Stimulated activated CD8-positive, alpha-beta memory T cell treated with anti-CD3 and anti-CD28 coated beads, Interleukin-7, amount 100 ng/mL, for 1 hour (primary cell): ENCODE results near the gene TGIF2.

ENCODE experiments used
- DNase-seq, 2 donors: peaks; one replicate each; pipeline ENCODE4 v3.0.0-alpha.2; 2020; ENCODE audit warnings: low read depth in 2 of 2

The TGIF2 gene

DNA sequence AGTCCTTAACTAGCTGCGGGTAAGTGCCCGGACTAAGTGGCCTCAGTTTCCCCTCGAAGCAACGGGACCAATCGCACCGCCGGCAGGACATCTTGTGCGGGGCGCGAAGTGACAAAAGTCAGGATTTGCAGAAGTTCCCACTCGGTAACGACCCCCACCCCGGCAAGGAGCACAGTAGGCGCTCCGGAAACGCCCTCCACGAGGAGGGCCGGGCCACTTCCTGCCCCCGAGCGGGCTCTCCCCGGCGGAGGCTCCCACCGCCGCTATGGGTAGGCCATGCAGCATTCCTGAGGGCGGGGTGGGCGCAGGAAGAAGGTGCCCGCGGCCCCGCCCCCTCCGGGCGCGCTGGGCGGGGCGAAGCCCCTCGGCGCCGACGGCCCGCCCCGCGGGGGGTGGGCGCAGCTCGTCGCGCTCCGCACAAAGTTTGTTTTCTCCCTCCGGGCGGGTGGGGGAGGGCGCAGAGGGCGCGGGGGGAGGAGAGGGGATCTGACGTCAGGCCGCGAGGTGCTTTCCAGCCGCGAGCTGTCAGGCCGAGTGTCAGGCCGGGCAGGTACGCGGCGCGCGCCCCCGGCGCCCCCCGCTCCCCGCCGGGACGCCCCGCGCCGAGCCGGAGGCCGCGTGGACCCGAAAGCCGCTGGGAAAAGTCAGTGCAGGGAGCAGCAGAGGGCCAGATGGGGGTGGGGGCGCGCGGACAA, at the start of gene TGIF2:
TSS of gene TGIF2 (plus strand) at position 495 of the 695 bp plus-strand sequence. CDS start 5,178 bp downstream, outside the sequence.
- peak; percentile 77 to 78 for DNase-seq

DNA sequence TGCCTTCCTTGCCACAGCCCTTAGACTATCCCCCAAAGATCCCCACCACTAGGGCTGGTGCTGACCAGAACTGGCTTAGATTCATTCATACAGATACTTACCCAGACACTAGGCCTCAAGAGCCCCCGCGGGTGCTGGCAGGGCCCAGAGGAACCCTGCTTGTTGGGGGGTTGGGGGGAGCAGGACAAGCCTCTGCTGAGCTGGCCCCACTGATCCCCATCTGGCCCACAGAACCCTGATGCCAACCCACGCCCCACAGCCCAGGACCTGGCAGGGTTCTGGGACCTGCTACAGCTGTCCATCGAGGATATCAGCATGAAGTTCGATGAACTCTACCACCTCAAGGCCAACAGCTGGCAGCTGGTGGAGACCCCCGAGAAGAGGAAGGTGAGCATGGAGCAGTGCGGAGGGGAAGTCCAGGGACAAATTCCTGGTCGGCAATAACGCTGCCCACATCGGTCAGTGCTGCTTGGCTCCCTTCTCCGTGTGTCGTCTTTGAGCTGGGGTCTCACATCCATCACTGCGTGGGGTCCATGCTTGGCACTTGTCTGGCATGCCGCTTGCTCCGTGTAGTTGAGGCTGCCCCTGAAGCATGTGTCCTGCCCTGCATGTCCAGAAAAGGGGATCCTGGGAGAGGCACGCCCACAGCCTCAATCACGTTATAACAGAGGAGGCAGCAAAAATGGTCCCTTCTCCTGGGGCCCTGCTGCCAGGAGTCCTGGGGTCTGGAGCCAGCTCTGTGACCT, 47.6 kb upstream of the TGIF2 start:
- DNase-seq, result no peak

DNA sequence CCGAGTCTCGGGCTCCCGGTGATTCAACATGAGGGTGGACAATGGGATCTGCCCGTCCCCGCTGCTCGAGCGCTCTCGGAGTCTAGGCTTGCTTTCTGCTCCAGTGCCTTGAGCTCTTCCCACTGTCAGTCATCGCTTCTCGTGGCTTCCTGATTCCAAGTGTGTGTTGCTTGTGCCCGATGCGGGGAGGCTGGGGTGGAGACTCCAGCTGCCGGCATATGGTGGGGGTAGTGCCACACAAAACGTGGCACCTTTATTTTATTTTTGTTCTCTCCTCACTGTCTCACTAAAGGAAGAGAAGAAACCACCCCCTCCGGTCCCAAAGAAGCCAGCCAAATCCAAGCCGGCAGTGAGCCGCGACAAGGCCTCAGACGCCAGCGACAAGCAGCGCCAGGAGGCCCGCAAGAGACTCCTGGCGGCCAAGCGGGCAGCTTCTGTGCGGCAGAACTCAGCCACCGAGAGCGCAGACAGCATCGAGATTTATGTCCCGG, 46.8 kb upstream of the TGIF2 start:
- DNase-seq, result no peak

DNA sequence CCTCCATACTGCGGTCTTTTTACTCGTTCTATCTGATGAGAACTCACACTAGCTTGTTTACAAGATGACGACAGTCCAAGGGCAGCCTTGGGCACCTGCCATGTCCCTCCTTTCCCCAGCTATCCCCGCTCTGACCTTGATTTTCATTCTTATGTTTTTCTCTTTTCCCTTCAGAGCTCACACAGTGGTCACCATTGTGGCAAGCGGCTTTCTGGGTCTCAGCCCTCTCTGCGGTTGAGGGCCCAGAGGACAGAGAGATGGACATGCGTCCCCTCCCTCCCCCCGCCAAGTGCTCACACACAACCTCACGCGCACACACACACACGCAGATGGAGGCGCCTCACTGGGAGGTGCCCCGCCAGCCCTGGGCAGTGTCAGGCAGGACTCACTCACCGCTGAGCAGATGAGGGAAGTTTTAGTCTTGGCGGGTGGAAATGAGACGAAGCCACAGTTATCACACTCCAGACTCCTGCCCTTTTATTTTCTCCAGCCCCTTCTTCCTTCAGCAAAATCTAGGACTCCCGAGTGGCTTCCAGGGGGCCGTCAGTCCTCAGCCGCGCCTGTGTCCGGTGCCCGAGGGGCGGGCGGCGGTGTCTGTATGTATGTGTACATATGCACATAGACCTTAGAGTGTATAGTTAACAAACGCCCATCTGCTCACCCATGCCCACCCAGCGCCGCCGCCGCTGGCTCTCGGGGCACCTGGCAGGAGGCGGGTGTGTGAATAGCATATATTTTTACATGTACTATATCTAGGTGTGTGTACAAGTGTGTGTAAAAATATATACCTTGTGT, 45.9 kb upstream of the TGIF2 start:
- DNase-seq, result no peak

DNA sequence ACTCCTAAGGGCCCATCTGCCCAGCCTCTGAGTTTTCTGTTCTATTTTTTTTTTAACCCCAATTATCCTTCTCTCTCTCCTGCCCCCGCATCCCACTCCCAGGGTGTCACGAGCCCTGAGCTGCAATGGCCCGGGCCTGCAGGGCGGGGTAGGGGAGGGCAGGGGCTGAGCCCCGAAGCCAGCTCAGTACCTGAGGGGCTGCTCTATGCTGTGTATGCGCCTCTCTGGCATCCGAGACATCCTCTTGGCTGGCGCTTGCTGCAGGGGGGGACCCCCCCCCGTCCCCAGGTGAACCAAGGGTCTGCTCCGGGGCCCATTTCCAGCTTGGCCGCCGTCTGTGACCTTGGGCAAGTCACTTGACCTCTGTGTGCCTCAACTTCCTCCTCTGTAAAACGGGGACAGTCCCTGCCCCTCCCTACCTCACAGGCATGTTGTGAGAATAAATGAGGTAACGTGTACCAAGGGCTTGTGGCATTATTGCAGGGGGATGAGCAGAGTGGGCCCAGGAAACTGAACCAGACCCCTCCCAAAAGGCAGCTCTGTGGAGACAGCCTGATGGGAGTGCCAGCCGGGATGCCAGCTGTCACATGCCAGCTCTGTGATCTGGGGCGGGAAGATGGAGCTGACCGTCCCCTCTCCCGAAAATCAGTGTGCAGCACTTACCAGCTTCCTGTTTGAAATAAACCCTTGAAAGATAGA, 45.1 kb upstream of the TGIF2 start:
- DNase-seq, result no peak

DNA sequence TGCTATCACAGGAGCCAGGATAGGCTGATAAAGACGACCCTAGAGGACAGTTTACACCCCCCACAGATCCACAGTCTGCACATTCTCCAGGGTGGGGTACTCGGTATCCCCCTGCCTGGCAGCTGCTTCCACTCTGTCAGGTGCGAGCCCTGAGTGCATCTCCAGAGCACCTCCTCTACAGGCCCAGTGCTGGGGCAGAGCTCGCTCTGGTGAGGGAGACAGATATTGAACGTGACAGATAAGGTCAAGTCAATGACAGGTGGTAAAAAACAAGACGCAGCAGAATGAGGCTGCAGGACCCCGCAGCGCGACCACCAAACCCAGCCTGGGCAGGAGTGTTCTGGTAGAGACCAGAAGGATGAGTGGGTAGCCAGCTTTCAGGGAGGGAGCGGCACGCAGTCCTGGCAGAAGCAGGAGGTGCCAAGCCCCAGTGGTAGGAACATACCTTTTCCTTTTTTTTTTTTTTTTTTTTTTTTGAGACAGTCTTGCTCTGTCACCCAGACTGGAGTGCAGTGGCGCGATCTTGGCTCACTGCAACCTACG, 44.5 kb upstream of the TGIF2 start:
- DNase-seq, result no peak

DNA sequence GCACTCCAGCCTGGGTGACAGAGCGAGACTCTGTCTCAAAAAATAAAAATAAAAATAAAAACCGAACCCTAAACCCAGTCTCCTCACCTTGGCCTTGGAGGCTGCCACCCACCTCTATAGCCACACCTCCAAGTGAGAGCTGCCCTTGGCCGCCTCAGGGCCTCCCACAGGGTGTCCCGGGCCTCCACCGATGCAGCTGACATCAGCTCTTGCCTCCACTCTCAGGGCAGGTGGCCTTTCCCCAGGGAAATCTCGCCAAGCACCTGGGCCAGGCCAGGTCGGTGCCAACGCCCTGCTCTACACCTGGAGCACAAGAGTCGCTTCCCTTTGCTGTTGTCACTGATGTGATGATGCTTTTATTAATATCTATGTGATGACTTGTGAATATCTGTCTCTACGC, 41.0 kb upstream of the TGIF2 start:
- DNase-seq, result no peak

DNA sequence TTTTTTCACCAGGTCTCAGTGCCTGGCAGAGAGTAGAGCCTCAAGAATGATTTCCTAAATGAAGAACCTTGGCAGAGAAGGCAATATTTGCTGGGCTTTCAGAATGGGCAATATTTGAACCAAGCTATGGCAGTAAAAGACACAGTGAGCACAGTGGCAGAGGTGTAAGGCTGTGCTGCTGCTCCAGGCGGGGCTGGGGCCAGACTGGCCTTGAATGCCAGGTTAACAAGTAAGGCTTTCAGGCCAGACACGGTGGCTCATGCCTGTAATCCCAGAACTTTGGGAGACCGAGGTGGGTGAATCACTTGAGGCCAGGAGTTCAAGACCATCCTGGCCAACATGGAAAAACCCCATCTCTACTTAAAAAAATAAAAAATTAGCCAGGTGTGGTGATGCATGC, 40.6 kb upstream of the TGIF2 start:
- DNase-seq, result no peak

DNA sequence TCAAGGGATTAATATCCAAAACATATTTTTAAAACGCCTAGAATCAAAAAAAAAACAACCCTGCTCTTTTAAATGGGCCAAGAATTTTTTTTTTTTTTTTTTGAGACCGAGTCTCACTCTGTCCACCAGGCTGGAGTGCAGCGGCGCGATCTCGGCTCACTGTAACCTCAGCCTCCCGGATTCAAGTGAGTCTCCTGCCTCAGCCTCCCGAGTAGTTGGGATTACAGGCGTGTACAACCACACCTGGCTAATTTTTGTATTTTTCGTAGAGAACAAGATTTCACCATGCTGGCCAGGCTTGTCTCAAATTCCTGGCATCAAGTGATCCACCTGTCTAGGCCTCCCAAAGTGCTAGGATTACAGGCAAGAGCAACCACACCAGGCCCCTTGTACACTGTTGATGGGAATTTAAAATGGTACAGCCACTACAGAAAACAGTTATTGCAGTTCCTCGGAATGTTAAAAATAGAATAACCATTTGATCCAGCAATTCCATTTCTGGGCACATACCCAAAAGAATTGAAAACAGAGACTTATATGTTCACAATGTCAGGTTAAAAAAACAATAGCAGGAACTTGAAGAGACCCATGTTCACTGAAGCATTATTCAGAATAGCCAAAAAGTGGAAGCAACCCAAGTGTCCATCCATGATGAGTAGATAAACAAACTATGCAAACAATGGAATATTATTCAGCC, 35.2 kb upstream of the TGIF2 start:
- no peak for DNase-seq

DNA sequence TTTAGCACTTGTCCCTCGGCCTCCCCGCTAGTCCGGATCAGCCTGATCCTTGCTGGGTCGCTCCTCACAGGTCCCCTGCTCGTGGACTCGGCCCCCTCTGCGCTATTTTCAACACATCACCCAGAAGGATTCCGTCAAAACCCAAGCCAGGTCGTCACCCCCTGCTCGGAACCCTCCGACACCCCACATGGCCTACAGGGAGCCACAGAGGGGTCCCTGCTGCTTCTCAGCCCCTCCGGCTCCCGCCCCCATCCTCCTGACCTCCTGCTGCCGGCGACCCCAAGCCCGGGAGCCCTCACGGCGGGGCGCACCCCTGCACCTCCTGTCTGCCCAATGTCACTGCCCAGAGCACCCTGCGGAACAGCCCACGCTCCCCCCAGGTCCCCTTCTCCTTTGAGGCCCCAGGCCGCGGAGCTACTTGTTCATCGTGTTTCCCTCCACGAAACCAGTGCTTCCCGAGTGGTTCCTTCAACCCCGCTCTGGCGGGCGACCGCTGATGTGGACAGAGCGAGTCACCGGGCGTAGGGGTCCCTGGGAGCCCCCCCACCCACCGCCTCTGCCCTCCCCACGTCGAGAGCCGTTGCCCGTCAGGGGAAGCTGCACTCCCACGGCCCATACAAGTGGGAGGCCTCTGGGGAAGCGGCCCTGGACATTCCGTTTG, 32.7 kb upstream of the TGIF2 start:
- no peak for DNase-seq

DNA sequence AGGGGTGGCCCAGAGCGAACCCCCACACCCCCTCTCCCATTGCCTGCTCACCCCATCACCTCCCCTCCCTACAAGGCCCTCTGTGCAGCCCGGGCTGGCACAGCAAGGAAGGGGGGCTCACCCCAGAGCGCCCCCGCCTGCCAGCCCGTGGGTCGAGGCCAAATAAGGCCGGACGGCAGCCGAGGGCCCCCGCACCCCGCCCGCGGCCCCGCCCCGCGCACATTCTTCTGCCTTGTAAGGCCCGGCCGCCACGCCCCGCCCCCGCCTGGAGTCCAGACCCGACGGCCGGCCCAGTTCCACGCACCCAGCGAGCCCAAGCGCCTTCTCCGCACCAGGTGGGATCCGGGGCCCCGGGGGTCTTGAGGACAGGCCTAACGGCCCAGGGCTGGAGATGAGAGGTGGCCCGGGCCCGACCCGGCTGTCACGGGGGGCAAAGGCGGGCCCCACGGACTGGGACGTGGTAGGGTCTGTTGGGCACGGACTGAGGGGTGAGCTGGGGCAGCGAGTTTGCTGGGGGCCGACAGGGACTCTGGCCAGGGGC, 32.1 kb upstream of the TGIF2 start, which contains the start of gene MYL9:
TSS of gene MYL9 (plus strand) at position 293 of the 541 bp plus-strand sequence. CDS start 3,366 bp downstream, outside the sequence.
- DNase-seq, result no peak

DNA sequence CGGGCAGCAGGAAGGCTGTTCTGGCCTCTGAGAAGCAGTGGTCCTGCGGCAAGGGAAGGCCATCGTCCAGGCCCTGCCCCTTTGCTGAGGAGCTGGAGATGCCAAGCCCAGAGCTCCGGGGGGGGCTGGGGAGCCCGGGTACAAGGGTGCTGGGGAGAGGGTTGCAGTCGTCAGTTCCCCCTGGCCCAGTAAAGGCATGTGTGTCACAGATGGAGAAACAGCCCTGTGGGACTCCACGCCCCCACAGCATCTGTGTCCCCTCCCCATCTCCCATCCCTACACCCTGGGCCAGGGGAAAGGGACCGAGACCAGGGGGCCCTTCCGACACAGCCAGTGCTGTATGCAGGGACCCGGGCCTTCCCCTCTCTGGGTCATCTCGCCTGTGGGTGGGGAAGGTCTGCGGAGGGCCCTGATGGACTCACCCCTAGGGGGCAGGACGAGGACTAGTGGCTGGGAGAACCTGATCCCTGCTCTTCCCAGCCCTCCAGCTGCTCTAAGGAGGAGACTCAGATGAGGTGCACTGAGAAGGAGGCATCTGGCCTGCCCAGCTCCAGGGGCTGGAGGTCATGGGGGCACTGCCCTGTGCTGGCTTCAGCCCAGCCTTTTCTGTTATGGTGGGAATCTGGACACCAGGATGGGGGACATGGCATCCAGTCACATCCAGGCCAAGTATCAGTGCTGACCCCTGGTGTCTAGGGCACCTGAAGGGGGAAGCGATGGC, 31.5 kb upstream of the TGIF2 start:
- no peak for DNase-seq

DNA sequence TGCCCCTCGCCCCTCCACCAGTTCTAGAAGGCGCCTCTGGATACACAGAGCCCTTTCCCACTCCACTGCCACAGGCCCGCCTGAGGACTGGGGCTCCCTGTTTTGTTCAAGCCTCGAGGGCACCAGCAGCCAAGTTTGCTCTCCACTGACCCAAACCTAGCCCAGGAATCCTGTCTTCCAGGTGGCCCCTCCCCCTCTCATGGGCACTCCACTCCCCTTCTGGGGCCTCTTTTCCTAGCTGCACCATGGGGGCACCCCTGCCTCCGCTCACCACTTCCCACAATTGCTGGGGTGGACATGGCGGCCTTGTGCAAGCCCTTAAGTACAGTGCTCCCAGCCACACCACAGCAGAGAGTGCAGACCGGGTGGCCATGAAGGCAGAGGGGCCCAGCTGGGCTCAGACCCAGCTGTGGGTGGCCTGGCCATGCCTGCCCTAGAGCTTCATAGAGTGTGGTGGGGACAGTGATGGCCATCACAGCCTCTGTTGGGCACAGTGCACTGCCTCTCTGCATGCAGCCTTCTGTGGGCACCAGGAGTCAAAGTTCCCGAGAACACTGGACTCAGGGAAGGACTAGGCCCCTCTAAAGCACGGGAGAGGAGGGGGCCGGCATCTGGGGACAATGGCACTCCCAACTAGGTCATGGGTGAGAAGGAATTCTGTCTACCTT, 30.7 kb upstream of the TGIF2 start:
- DNase-seq, result no peak

DNA sequence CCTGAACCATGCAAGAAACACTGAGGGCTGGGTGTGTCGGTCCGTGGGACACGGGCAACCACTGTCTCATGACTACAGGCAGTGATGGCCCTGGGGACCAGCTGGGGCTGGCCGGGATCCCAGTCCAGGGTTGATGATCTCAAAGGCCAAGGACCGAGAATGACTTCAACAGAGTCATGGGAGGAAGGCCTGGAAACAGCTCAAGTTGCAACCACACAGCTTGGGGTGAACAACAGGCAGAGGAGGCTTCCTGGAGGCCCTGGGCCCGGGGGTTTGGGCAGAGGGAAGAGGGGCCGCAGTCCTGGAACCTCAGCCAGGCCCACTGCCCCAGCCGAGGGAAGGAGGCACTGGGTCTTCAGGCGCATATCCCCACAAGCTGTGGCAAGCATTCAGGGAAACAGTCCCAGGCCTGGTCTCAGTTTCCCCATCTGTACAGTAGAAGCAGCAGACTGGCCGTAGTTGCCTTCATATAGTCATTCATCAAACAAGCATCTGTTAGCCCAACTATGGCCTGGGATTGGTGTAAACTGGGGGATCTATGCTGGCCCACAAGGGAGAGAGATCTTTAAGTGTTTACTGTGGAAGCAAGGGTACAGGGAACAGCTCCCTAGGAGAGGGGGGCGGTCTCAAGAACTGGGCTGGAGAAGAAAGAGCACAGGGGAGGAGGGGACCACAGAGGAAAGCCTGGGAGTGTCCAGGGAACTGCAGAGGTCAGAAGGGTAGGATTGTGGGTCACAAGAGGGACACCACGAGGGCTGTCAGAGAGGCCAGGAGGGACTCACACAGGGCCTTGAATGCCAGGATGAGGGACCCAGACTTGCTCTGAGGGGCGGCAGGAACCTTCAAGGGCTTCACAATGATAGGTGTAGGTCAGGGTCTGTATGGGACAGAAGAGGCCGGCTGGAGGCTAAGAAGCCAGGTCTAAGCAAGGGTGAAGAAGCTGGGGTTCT, 29.9 kb upstream of the TGIF2 start:
- no peak for DNase-seq

DNA sequence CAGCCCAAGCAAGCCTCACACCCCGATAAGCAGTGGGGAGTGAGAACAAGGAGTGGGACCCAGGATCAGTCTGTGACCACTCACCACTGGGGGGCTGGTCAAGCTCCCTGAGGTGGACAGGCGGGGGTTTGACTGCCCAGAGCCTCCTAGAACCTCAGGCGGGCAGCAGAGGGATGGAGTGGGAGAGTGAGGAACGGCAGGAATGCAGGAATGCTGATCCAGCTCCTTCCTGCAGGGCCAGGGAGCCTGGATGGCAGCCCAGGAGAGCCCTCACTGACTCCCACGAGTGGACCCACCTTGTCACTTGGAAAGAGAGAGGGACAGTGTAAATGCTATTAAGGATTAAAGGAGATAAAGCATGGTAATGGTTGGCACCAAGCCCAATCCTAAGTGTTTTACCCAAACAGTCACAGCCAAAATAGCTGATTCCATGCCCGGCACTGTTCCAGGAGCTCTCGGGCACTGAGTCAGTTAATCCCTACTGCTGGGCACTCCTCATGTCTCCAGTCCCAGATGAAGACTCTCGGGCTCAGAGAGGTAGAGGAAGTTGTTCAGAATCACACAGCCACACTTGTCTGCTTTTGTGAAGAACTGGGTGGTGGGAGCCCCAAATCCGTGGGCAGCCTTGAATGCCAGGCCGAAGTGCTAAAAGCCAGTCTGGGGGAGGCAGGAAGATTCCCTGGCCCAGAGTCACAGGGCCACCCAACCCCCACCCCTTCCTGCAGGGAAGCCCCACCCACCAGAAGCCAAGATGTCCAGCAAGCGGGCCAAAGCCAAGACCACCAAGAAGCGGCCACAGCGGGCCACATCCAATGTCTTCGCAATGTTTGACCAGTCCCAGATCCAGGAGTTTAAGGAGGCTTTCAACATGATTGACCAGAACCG, 29.0 kb upstream of the TGIF2 start:
- no peak for DNase-seq

DNA sequence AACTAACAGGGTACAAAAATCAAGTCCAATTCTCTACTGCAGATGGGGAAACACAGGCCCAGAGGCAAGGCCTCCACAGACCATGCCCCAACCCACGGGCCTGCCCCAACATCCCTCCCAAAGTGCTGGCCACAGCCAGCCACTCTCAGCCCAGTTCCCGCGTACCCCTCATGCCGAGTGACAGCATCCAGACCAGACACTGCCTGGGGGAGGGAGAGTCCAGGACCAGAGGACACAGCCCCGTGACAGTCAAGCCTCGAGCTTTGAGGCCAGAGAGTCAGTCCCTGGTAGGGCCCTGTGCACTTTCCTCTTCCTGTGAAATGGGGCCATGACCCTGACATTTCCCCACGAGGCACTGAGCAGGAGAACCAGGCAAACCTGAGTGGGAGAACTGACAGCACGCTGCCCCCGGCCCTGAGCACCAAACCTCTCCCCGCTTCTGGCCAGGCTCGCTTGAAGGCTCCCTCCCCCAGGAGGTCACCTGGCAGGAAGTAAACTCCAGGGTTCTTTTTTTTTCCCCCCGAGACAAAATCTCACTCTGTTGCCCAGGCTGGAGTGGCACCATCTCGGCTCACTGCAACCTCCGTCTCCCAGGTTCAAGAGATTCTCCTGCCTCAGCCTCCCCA, 27.2 kb upstream of the TGIF2 start:
- no peak for DNase-seq
